BLaER1 treated with 17β-estradiol and CSF1 and Interleukin-3, amounts not matched to agents 10 nM and 100 nM (cell line): ENCODE measurements around the gene ARHGAP29.

Experiments
- H3K27ac ChIP-seq, 11 experiments: shearing (Covaris generic); formaldehyde crosslinking; 2 replicates each; pipeline ENCODE4 v1.8.1; 2022
- H3K27me3 ChIP-seq, 11 experiments: shearing (Covaris generic); formaldehyde crosslinking; 2 replicates each; pipeline ENCODE4 v1.8.1; 2022
- H3K36me3 ChIP-seq, 11 experiments: shearing (Covaris generic); formaldehyde crosslinking; 2 replicates each; pipeline ENCODE4 v1.8.1; 2022
- H3K4me1 ChIP-seq, 10 experiments: shearing (Covaris generic); formaldehyde crosslinking; 2 replicates each; pipeline ENCODE4 v1.8.1; 2022
- H3K4me2 ChIP-seq, 11 experiments: shearing (Covaris generic); formaldehyde crosslinking; 2 replicates each; pipeline ENCODE4 v1.8.1; 2022
- H3K4me3 ChIP-seq, 10 experiments: shearing (Covaris generic); formaldehyde crosslinking; 2 replicates each; pipeline ENCODE4 v1.8.1; 2022
- H3K9ac ChIP-seq, 11 experiments: shearing (Covaris generic); formaldehyde crosslinking; 2 replicates each; pipeline ENCODE4 v1.8.1; 2022
- H3K9me3 ChIP-seq, 11 experiments: shearing (Covaris generic); formaldehyde crosslinking; replicated peaks in 1 of 11; 2 replicates each; pipeline ENCODE4 v1.8.1; 2022
- H4K20me1 ChIP-seq, 11 experiments: shearing (Covaris generic); formaldehyde crosslinking; 2 replicates each; pipeline ENCODE4 v1.8.1; 2022
- Cebpa-rat ChIP-seq, 11 experiments: shearing (Covaris generic); IDR thresholded peaks; 2 replicates each; pipeline ENCODE4 v1.8.1; 2022

Gene ARHGAP29

DNA sequence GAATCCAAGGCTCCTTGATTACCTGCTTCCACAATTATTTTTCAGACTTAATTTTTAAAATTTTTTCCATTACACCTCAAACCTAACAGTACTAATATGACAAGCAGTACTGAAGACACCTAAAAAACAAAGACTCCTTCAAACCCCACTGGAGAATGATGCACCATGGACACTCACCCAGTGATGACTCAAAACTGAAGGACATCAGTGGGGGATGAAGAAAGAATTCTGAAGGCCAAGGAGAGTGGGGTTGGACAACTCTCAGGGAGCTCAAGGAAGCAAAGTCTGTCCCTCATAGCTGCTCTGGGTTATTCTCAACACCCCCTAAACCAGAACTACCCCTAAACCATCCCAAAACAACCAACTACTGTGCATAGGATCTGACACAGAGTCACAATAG lies 2.4 kb upstream of the ARHGAP29 start:
- Histone ChIP-seq H3K9ac (no peak overlapping the region), H3K4me1 (peaks cover 12 to 39% (median 31%) of the 10 kb centered on the region in 10 experiments; a peak in 17 of 20 replicates), H3K27ac (no peak overlapping the region), H3K27me3 (peaks cover 50 to 68% (median 61%) of the 10 kb centered on the region in 11 experiments), H3K9me3 (peaks cover 19 to 31% (median 29%) of the 10 kb centered on the region in 11 experiments), H3K4me2 (no peak overlapping the region), H3K4me3 (no peak overlapping the region), H3K36me3 (no peaks in the 10 kb centered on the region), H4K20me1 (peaks cover 0 to 37% (median 9%) of the 10 kb centered on the region in 11 experiments; a peak in 11 of 22 replicates)
- TF ChIP-seq Cebpa-rat (IDR thresholded peaks at IDR 0.05), result no peak

GRCh38 chr1:94239051-94239450 lies 1.7 kb upstream of the ARHGAP29 start:
- no peak for TF ChIP-seq Cebpa-rat (IDR thresholded peaks at IDR 0.05)
- Histone ChIP-seq H4K20me1 (peaks cover 0 to 37% (median 9%) of the 10 kb centered on the region in 11 experiments; a peak in 11 of 22 replicates), H3K9me3 (peaks cover 12 to 24% (median 23%) of the 10 kb centered on the region in 11 experiments; a peak in 21 of 22 replicates), H3K27me3 (peaks cover 48 to 68% (median 61%) of the 10 kb centered on the region in 11 experiments), H3K4me2 (peak overlapping the region in 8 of 11 experiments; percentile 4 to 100 (median 71); a peak in 10 of 22 replicates), H3K4me1 (peaks cover 12 to 39% (median 31%) of the 10 kb centered on the region in 10 experiments; a peak in 17 of 20 replicates), H3K27ac (no peak overlapping the region), H3K9ac (no peak overlapping the region), H3K36me3 (no peaks in the 10 kb centered on the region), H3K4me3 (no peak overlapping the region)

DNA sequence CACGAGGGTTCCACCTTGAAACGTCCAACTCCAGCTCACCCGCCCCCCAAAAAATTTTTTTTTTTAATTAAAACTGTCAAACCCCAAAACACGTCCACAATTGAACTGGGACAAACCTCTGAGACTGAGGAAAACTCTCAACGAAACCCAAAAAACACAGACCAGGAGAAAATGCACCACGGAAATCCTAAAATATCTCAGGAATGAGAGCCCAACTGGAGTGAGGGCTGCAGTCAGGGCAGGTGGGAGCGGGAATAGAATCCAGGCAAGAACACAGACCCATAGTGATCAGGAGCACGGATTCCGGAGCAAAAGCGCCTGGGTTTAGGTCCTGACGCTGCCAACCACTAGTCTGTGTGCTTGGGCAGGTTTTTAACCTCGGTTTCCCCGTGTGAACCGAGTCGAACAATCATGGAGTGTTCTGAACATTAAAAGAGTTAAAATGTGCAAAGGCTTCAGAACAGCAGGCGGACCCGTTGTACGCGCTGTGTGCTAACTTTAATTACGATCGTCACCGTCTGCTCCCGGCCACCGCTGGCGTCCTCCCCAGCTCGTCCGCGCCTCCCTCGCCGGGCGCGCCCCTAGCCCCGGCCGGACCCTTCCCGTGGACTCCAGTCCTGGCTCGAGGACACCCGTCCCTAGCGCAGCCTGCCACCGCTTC lies 624 bp downstream of the ARHGAP29 start:
- Histone ChIP-seq H3K4me1 (peaks cover 12 to 39% (median 31%) of the 10 kb centered on the region in 10 experiments; a peak in 17 of 20 replicates), H3K27me3 (peaks cover 47 to 84% (median 69%) of the 10 kb centered on the region in 11 experiments), H3K36me3 (no peaks in the 10 kb centered on the region), H3K4me3 (peak overlapping the region; percentile 63 to 77 (median 69)), H3K9ac (peak overlapping the region in 10 of 11 experiments; percentile 22 to 68 (median 59); a peak in 15 of 22 replicates), H4K20me1 (peaks cover 0 to 37% (median 9%) of the 10 kb centered on the region in 11 experiments; a peak in 11 of 22 replicates), H3K9me3 (peaks cover 0 to under 1% (median under 1%) of the 10 kb centered on the region in 11 experiments; a peak in 5 of 22 replicates), H3K27ac (no peak overlapping the region), H3K4me2 (peak overlapping the region; percentile 94 to 100 (median 98))
- no peak for TF ChIP-seq Cebpa-rat (IDR thresholded peaks at IDR 0.05)

GRCh38 chr1:94236013-94236491 lies 1.3 kb downstream of the ARHGAP29 start:
- Histone ChIP-seq H3K27me3 (peaks cover 47 to 88% (median 70%) of the 10 kb centered on the region in 11 experiments), H3K9me3 (no peaks in the 10 kb centered on the region), H3K9ac (peak overlapping the region in 1 of 11 experiments; percentile 68; a peak in 1 of 22 replicates), H3K4me1 (peaks cover 12 to 39% (median 31%) of the 10 kb centered on the region in 10 experiments; a peak in 17 of 20 replicates), H3K36me3 (no peaks in the 10 kb centered on the region), H3K4me3 (peak overlapping the region in 3 of 10 experiments; percentile 68 to 74 (median 70); a peak in 4 of 20 replicates), H3K4me2 (peak overlapping the region in 10 of 11 experiments; percentile 97 to 100 (median 98); a peak in 15 of 22 replicates), H3K27ac (no peak overlapping the region), H4K20me1 (peaks cover 0 to 37% (median 9%) of the 10 kb centered on the region in 11 experiments; a peak in 11 of 22 replicates)
- no peak for TF ChIP-seq Cebpa-rat (IDR thresholded peaks at IDR 0.05)

DNA sequence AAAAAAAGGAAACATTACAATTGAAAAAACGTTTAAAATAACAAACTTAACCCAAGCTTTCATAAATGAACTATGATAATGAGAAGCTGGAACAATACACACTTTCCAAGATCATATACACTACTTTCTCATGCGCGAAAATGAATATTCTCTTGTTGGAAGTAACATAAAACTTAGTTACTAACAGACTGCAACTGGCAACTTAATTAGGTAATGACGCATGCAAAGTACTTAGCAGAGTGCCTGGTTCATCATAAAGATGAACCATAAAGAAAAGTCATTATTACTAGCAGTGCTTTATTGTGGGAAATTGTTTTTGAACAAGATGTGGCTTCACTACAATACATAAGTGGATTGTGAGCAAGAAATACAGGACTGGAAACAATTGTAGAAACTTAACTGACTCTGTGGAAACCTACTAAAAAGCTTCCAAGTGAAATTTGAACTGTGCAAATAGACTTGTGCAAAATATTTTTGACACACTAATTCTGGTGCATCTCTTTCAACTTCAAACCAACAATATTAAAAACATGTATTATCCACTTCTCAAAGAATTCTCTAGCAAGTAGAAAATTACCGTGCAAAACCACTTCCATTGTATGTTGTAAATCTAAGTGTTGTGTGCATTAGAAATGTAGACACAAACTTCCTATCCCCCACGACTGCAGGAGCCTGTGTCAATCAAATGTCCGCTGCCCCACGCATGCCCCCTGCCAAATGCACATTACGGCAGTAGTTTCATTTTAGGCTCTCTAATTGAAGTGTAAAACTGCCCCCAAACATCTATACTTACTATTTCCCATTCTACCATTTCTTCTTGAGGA lies 2.0 kb downstream of the ARHGAP29 start:
- Histone ChIP-seq H3K9ac (no peak overlapping the region), H4K20me1 (peaks cover 0 to 37% (median 9%) of the 10 kb centered on the region in 11 experiments; a peak in 11 of 22 replicates), H3K27ac (no peak overlapping the region)

DNA sequence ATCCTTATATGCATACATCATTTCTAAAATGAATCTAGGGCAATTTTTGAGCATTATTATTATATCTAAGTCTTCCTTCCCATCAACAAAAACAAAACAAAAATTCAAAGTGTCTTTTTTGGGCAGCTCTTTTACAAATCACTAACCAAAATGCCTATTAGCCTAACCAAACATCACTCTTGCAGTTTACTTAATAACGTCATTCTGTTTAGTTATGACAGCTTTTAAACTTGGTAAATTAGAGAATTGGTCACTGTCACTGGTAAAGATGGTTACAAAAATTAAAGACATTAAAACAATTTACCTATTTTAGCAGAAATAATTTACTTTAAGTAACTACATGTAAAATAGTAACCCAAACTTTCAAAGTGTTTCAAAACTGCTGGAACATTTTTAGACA lies 2.8 kb downstream of the ARHGAP29 start:
- Histone ChIP-seq H3K9me3 (no peaks in the 10 kb centered on the region), H3K4me3 (no peak overlapping the region), H3K27ac (no peak overlapping the region), H4K20me1 (peaks cover 0 to 32% (median 9%) of the 10 kb centered on the region in 11 experiments; a peak in 11 of 22 replicates), H3K27me3 (peaks cover 47 to 82% (median 68%) of the 10 kb centered on the region in 11 experiments), H3K36me3 (no peaks in the 10 kb centered on the region), H3K4me2 (no peak overlapping the region), H3K9ac (no peak overlapping the region), H3K4me1 (peaks cover 12 to 39% (median 31%) of the 10 kb centered on the region in 10 experiments; a peak in 17 of 20 replicates)
- TF ChIP-seq Cebpa-rat (IDR thresholded peaks at IDR 0.05), result no peak

More for the DNA sequence above, 2.0 kb downstream of the ARHGAP29 start:
- peaks cover 47 to 89% (median 70%) of the 10 kb centered on the region in 11 experiments for H3K27me3 ChIP-seq
- no peak overlapping the region for H3K4me3 ChIP-seq
- no peaks in the 10 kb centered on the region for H3K36me3 ChIP-seq
- TF ChIP-seq Cebpa-rat (IDR thresholded peaks at IDR 0.05), result no peak
- H3K9me3 ChIP-seq, result no peaks in the 10 kb centered on the region
- H3K4me2 ChIP-seq, result peak overlapping the region in 3 of 11 experiments; percentile 97 to 98 (median 97); a peak in 4 of 22 replicates
- H3K4me1 ChIP-seq, result peaks cover 12 to 39% (median 31%) of the 10 kb centered on the region in 10 experiments; a peak in 17 of 20 replicates

GRCh38 chr1:94231746-94232145 lies 5.6 kb downstream of the ARHGAP29 start:
- Histone ChIP-seq H3K27me3 (peaks cover 25 to 66% (median 40%) of the 10 kb centered on the region in 11 experiments), H3K4me1 (peaks cover 5 to 14% (median 8%) of the 10 kb centered on the region in 10 experiments; a peak in 15 of 20 replicates), H3K9ac (no peak overlapping the region), H3K9me3 (no peaks in the 10 kb centered on the region), H3K27ac (no peak overlapping the region), H3K36me3 (no peaks in the 10 kb centered on the region), H3K4me2 (no peak overlapping the region), H3K4me3 (no peak overlapping the region), H4K20me1 (peaks cover 0 to 25% (median 5%) of the 10 kb centered on the region in 11 experiments; a peak in 11 of 22 replicates)
- TF ChIP-seq Cebpa-rat (IDR thresholded peaks at IDR 0.05), result no peak

DNA sequence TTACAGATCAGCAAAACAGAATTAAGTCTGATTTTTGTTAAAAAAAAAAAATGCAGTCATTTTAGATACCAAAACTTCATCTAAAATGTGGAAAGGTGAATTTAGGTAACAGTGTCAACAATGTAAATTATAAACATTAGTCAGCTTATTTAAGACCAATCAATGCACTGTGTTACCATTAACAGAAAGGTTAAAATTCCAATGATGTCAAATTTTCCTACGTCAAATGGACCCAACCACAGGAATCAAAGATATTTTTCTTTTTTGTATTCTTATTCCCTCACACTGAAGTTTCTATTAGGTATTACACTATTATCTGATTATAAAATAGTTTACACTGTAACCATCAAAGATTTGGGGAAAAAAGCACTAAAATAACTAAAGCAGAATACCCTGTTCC lies 6.5 kb downstream of the ARHGAP29 start:
- Histone ChIP-seq H4K20me1 (peaks cover 0 to 17% (median 0%) of the 10 kb centered on the region in 11 experiments; a peak in 7 of 22 replicates), H3K27ac (no peak overlapping the region)

More for the DNA sequence above, 6.5 kb downstream of the ARHGAP29 start:
- Histone ChIP-seq H3K4me3 (no peak overlapping the region), H3K36me3 (no peaks in the 10 kb centered on the region), H3K4me2 (no peak overlapping the region), H3K27me3 (peaks cover 17 to 65% (median 32%) of the 10 kb centered on the region in 11 experiments), H3K9me3 (no peaks in the 10 kb centered on the region), H3K9ac (no peak overlapping the region), H3K4me1 (peaks cover 0 to 6% (median under 1%) of the 10 kb centered on the region in 10 experiments; a peak in 2 of 20 replicates)
- TF ChIP-seq Cebpa-rat (IDR thresholded peaks at IDR 0.05), result no peak
